Thyroid gland (tissue), 4 donors: ENCODE measurements around the gene ZNF668.

Experiments
- POLR2A ChIP-seq, 2 donors: fragments of 450-650 bp; IDR thresholded peaks; one replicate each; pipeline ENCODE4 v1.6.1; 2017; ENCODE audit warnings: antibody characterized with exemption in 2 of 2, mild to moderate bottlenecking in 2 of 2, moderate library complexity in 1 of 2
- TF ChIP-seq, protein P1 (sequence below), 6 experiments: fragments of 200-600 bp in 3 of 6; fragments of 450-650 bp in 3 of 6; sonication (generic) in 3 of 6; IDR thresholded peaks; one replicate each; pipeline ENCODE4 v1.5.1; 2016 to 2019; ENCODE audit warnings: antibody characterized with exemption in 6 of 6, mild to moderate bottlenecking in 2 of 6, inconsistent platforms in 1 of 6, moderate library complexity in 1 of 6

DNA sequence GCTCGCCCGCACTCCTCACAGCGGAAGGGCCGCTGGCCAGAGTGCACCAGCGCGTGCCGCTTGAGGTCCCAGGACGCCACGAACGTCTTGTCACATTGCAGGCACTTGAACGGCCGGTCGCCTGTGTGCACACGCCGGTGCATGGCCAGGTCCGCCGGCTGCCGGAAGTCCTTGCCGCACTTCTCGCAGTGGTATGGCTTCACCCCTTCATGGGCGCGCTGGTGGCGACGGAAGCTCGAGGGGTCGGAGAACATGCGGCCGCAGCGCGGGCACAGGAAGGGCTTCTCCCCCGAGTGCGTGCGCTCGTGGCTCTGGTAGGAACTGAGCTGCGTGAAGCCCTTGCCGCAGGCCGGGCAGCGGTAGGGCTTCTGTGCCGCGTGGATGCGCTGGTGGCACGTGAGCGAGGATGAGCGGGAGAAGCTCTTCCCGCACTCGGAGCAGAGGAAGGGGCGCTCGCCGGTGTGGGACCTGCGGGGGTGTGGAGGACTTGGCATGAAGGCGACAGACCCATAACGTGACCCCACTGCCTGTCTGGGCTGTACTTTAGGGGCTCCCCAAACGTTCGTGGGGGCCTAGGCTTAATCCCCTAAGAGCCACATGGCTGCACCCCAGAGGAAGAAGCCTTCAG lies 12.1 kb downstream of the ZNF668 start:
- TF ChIP-seq, protein P1, sequence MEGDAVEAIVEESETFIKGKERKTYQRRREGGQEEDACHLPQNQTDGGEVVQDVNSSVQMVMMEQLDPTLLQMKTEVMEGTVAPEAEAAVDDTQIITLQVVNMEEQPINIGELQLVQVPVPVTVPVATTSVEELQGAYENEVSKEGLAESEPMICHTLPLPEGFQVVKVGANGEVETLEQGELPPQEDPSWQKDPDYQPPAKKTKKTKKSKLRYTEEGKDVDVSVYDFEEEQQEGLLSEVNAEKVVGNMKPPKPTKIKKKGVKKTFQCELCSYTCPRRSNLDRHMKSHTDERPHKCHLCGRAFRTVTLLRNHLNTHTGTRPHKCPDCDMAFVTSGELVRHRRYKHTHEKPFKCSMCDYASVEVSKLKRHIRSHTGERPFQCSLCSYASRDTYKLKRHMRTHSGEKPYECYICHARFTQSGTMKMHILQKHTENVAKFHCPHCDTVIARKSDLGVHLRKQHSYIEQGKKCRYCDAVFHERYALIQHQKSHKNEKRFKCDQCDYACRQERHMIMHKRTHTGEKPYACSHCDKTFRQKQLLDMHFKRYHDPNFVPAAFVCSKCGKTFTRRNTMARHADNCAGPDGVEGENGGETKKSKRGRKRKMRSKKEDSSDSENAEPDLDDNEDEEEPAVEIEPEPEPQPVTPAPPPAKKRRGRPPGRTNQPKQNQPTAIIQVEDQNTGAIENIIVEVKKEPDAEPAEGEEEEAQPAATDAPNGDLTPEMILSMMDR (IDR thresholded peaks at IDR 0.05) = no peak
- no peak for TF ChIP-seq POLR2A (IDR thresholded peaks at IDR 0.05)
